GM23248 (cell line): ENCODE measurements around the gene GUCY1B1. TPM values are rescaled to one million over a fixed set of nuclear protein-coding genes. Genes with fewer than 3 reads are reported as not detected.

Experiments
- DNase-seq: peaks from one replicate; pipeline ENCODE4 v3.0.0-alpha.2; 2015
- H2AFZ ChIP-seq: fragments of 200-600 bp; sonication (generic); 2 replicates; pipeline ENCODE4 v1.6.1; 2016; ENCODE audit warnings: antibody characterized with exemption
- H3F3A ChIP-seq: fragments of 200-600 bp; sonication (generic); 2 replicates; pipeline ENCODE4 v1.6.1; 2016; ENCODE audit warnings: mild to moderate bottlenecking, antibody characterized with exemption, mixed run types; ENCODE audit not compliant: insufficient read depth
- H3K27ac ChIP-seq: fragments of 200-600 bp; sonication (generic); 2 replicates; pipeline ENCODE4 v1.5.1; 2016; ENCODE audit warnings: mild to moderate bottlenecking
- H3K27me3 ChIP-seq: fragments of 200-600 bp; sonication (generic); replicated peaks from 2 replicates; pipeline ENCODE4 v1.6.1; 2016; ENCODE audit warnings: mild to moderate bottlenecking; ENCODE audit not compliant: insufficient read depth
- H3K36me3 ChIP-seq: fragments of 200-600 bp; sonication (generic); 2 replicates; pipeline ENCODE4 v1.6.1; 2016; ENCODE audit warnings: low read depth, mild to moderate bottlenecking
- H3K4me1 ChIP-seq: fragments of 200-600 bp; sonication (generic); 2 replicates; pipeline ENCODE4 v1.6.1; 2016; ENCODE audit warnings: mild to moderate bottlenecking; ENCODE audit not compliant: insufficient read depth
- H3K4me2 ChIP-seq: fragments of 200-600 bp; sonication (generic); one replicate; pipeline ENCODE4 v1.6.1; 2016; ENCODE audit warnings: mild to moderate bottlenecking; ENCODE audit not compliant: unreplicated experiment
- H3K4me3 ChIP-seq: fragments of 200-600 bp; sonication (generic); 2 replicates; pipeline ENCODE4 v1.5.1; 2016; ENCODE audit warnings: mild to moderate bottlenecking
- H3K79me2 ChIP-seq: fragments of 200-600 bp; sonication (generic); 2 replicates; pipeline ENCODE4 v1.6.1; 2016; ENCODE audit warnings: mild to moderate bottlenecking; ENCODE audit not compliant: insufficient read depth
- H3K9ac ChIP-seq: fragments of 200-600 bp; sonication (generic); 2 replicates; pipeline ENCODE4 v1.6.1; 2016; ENCODE audit warnings: mild to moderate bottlenecking
- H3K9me2 ChIP-seq: fragments of 200-600 bp; sonication (generic); 2 replicates; pipeline ENCODE4 v1.6.1; 2016; ENCODE audit warnings: mixed run types, mild to moderate bottlenecking, moderate library complexity; ENCODE audit not compliant: insufficient read depth
- H3K9me3 ChIP-seq: fragments of 200-600 bp; sonication (generic); one replicate; pipeline ENCODE4 v1.6.1; 2017; ENCODE audit warnings: low read depth
- H4K20me1 ChIP-seq: fragments of 200-600 bp; sonication (generic); 2 replicates; pipeline ENCODE4 v1.6.0; 2016; ENCODE audit not compliant: insufficient read depth
- EZH2 ChIP-seq: fragments of 200-600 bp; sonication (generic); IDR thresholded peaks from 2 replicates; pipeline ENCODE4 v1.6.1; 2018; ENCODE audit warnings: antibody characterized with exemption, mild to moderate bottlenecking; ENCODE audit not compliant: insufficient read depth, poor library complexity, severe bottlenecking
- EZH2phosphoT487 ChIP-seq: fragments of 200-600 bp; sonication (generic); IDR thresholded peaks from 2 replicates; pipeline ENCODE4 v1.6.1; 2018; ENCODE audit warnings: antibody characterized with exemption, moderate library complexity, mild to moderate bottlenecking, low read depth; ENCODE audit not compliant: insufficient read depth
- WGBS, 2 experiments: methylation state at CpG; one replicate each; pipeline ENCODE4 v1.1.6; 2015 to 2017; ENCODE audit warnings: low lambda C conversion rate in 2 of 2, low coverage in 1 of 2; ENCODE audit errors: missing lambda C conversion rate in 2 of 2; 5-methylcytosine and 5-hydroxymethylcytosine counted together
- in situ Hi-C: fragments of 300-500 bp; cut with MboI; formaldehyde crosslinking; loops from 2 replicates; pipeline ENCODE4 v1.15.0; 2020
- polyA plus RNA-seq: library from polyadenylated mRNA; unstranded; fragments of >200 nt; fragmentation: Nextera tagmentation; extraction: Ambion mirVana; gene quantifications from 2 replicates; pipeline ENCODE4 v1.2.1, GENCODE V29; 2016
- total RNA-seq: library from RNA; depleted of rRNA; stranded (reverse); fragments of >200 nt; shearing (Covaris generic); gene quantifications from 2 replicates; pipeline ENCODE4 v1.2.3, GENCODE V29; 2014

The GUCY1B1 gene
- total and polyA plus RNA-seq, 2 experiments from 2014 or later = 0.56 to 2.1 TPM

- H3K9me3 ChIP-seq = no peaks in the 10 kb centered on the region
- no peaks in the 10 kb centered on the region for H3K36me3 ChIP-seq
- DNase-seq = no peak
- H2AFZ ChIP-seq = no peak overlapping the region
- H3K27ac ChIP-seq = no peak overlapping the region
- H3K4me2 ChIP-seq = no peak overlapping the region
- H3F3A ChIP-seq = no peaks in the 10 kb centered on the region
- no peaks in the 10 kb centered on the region for H4K20me1 ChIP-seq
- in situ Hi-C loops = loop anchor here (25.0 kb wide), 1 partner anchor 99 kb away; the partner anchor contains the start of gene ASIC5
- H3K9me2 ChIP-seq = no peaks in the 10 kb centered on the region
- no peak for TF ChIP-seq EZH2phosphoT487
- TF ChIP-seq EZH2 = no peak
- no peaks in the 10 kb centered on the region for H3K4me1 ChIP-seq
- H3K4me3 ChIP-seq = no peak overlapping the region
- 79 to 89% methylated on average over 2 of the region's 2 CpGs for WGBS, 2 experiments
- no peak overlapping the region for H3K9ac ChIP-seq
- no peaks in the 10 kb centered on the region for H3K79me2 ChIP-seq
- H3K27me3 ChIP-seq = no peaks in the 10 kb centered on the region
These were observed 4.7 kb downstream of the GUCY1B1 start for GRCh38 chr4:155763551-155763950.

- no peaks in the 10 kb centered on the region for H3K79me2 ChIP-seq
- H3K4me2 ChIP-seq = no peak overlapping the region
- no peaks in the 10 kb centered on the region for H3K9me2 ChIP-seq
- H3K27me3 ChIP-seq = no peaks in the 10 kb centered on the region
- no peaks in the 10 kb centered on the region for H3K4me1 ChIP-seq
- H2AFZ ChIP-seq = no peak overlapping the region
- TF ChIP-seq EZH2phosphoT487 (no peak), EZH2 (no peak)
- no peak for DNase-seq
- H3K36me3 ChIP-seq = no peaks in the 10 kb centered on the region
- H3K9ac ChIP-seq = no peak overlapping the region
- H3F3A ChIP-seq = no peaks in the 10 kb centered on the region
- no peak overlapping the region for H3K4me3 ChIP-seq
- 60% methylated on average over 3 of the region's 3 CpGs for WGBS, 2 experiments
- no peaks in the 10 kb centered on the region for H4K20me1 ChIP-seq
- no peak overlapping the region for H3K27ac ChIP-seq
- no peaks in the 10 kb centered on the region for H3K9me3 ChIP-seq
- in situ Hi-C loops = loop anchor here (25.0 kb wide), 1 partner anchor 97 kb away; the partner anchor contains the start of gene ASIC5
These were observed 6.3 kb downstream of the GUCY1B1 start for GRCh38 chr4:155765149-155765548.

GRCh38 chr4:155766622-155767021 lies 7.8 kb downstream of the GUCY1B1 start:
- Histone ChIP-seq H3K27ac (no peak overlapping the region), H3K36me3 (no peaks in the 10 kb centered on the region), H3K4me1 (no peaks in the 10 kb centered on the region), H3K9me2 (no peaks in the 10 kb centered on the region), H3K4me3 (no peak overlapping the region), H3K9ac (no peak overlapping the region), H4K20me1 (no peaks in the 10 kb centered on the region), H3K4me2 (no peak overlapping the region), H3F3A (no peaks in the 10 kb centered on the region), H3K79me2 (no peaks in the 10 kb centered on the region), H2AFZ (no peak overlapping the region), H3K27me3 (no peaks in the 10 kb centered on the region), H3K9me3 (no peaks in the 10 kb centered on the region)
- in situ Hi-C loops = loop anchor here (25.0 kb wide), 1 partner anchor 96 kb away; the partner anchor contains the start of gene ASIC5
- no peak for TF ChIP-seq EZH2
- no peak for TF ChIP-seq EZH2phosphoT487
- WGBS, 2 experiments = 37 to 41% methylated on average over 2 of the region's 2 CpGs
- DNase-seq = no peak

DNA sequence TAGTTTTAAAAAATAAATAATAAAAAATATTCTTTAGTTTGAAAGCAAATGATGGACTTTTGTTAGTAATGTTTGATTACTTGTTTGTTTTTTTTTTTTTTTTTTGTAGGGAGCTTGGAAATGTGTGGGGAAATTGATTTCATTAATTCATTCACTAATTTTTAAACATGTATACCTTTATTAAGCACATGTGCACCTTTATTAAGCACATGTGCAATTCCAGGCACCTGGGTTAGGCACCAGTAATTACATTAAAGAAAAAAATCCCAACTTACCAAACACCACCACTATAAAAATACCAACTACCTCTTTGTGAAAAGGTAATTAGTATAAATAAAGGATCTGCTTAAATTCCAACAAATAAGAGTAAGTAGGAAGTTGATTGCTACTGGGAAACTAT lies 9.5 kb downstream of the GUCY1B1 start:
- no peak overlapping the region for H3K4me2 ChIP-seq
- no peak for TF ChIP-seq EZH2
- no peak for TF ChIP-seq EZH2phosphoT487
- H3K27me3 ChIP-seq = no peaks in the 10 kb centered on the region
- no peak for DNase-seq
- H3K4me3 ChIP-seq = no peak overlapping the region
- H4K20me1 ChIP-seq = no peaks in the 10 kb centered on the region
- in situ Hi-C loops = loop anchor here (25.0 kb wide), 1 partner anchor 94 kb away; the partner anchor contains the start of gene ASIC5
- H3K9ac ChIP-seq = no peak overlapping the region
- no peak overlapping the region for H2AFZ ChIP-seq
- no peaks in the 10 kb centered on the region for H3K79me2 ChIP-seq
- no peaks in the 10 kb centered on the region for H3F3A ChIP-seq
- no peaks in the 10 kb centered on the region for H3K36me3 ChIP-seq
- no peaks in the 10 kb centered on the region for H3K4me1 ChIP-seq
- no peaks in the 10 kb centered on the region for H3K9me2 ChIP-seq
- H3K27ac ChIP-seq = no peak overlapping the region
- no peaks in the 10 kb centered on the region for H3K9me3 ChIP-seq

GRCh38 chr4:155769090-155769489 lies 10.3 kb downstream of the GUCY1B1 start:
- no peak for DNase-seq
- Histone ChIP-seq H3K4me3 (no peak overlapping the region), H4K20me1 (no peaks in the 10 kb centered on the region), H3K9ac (no peak overlapping the region), H3K27me3 (no peaks in the 10 kb centered on the region), H3K9me2 (no peaks in the 10 kb centered on the region), H3F3A (no peaks in the 10 kb centered on the region), H3K4me1 (no peaks in the 10 kb centered on the region), H3K79me2 (no peaks in the 10 kb centered on the region), H3K27ac (no peak overlapping the region), H3K36me3 (no peaks in the 10 kb centered on the region), H3K4me2 (no peak overlapping the region), H2AFZ (no peak overlapping the region), H3K9me3 (no peaks in the 10 kb centered on the region)
- TF ChIP-seq EZH2phosphoT487 (no peak), EZH2 (no peak)
- in situ Hi-C loops = loop anchor here (25.0 kb wide), 1 partner anchor 93 kb away; the partner anchor contains the start of gene ASIC5
- 78 to 87% methylated on average over 2 of the region's 2 CpGs for WGBS, 2 experiments
